Activated CD4-positive, alpha-beta T cell treated with anti-CD3 and anti-CD28 coated beads for 1 hour (primary cell): ENCODE data around the gene ACKR1.

ENCODE experiments used
- DNase-seq: peaks from one replicate; pipeline ENCODE4 v3.0.0-alpha.2; 2020

ACKR1 gene

GRCh38 chr1:159223004-159223403, 18.3 kb downstream of the ACKR1 start:
- no peak for DNase-seq

GRCh38 chr1:159228554-159228953, 23.9 kb downstream of the ACKR1 start:
- DNase-seq = no peak

- DNase-seq = no peak
Measured at GRCh38 chr1:159229260-159229885, 24.7 kb downstream of the ACKR1 start.

- no peak for DNase-seq
Measured at GRCh38 chr1:159229896-159230295, 25.2 kb downstream of the ACKR1 start.

- DNase-seq = no peak
Measured at GRCh38 chr1:159239551-159240220, 35.0 kb downstream of the ACKR1 start.

GRCh38 chr1:159247266-159247665, 42.6 kb downstream of the ACKR1 start:
- DNase-seq = no peak

- DNase-seq = no peak
Measured at GRCh38 chr1:159248311-159248710, 43.6 kb downstream of the ACKR1 start.

GRCh38 chr1:159250638-159251216, 46.1 kb downstream of the ACKR1 start:
- DNase-seq = no peak
